Fibroblast of pulmonary artery (primary cell): ENCODE data around the gene SHROOM3.

Experiments
- DNase-seq: peaks from one replicate; pipeline ENCODE4 v3.0.0-alpha.2; 2010; ENCODE audit warnings: low read depth
- H3K4me3 ChIP-seq: replicated peaks from 2 replicates; pipeline ENCODE4 v1.5.1; 2011; ENCODE audit warnings: low read depth, mild to moderate bottlenecking, control low read depth, low read length, moderate library complexity
- TF ChIP-seq, protein P1 (sequence below): IDR thresholded peaks from 2 replicates; pipeline ENCODE4 v1.5.1; 2011; ENCODE audit warnings: mild to moderate bottlenecking, control low read depth, low read length, inconsistent platforms; ENCODE audit errors: missing control alignments

Gene SHROOM3

GRCh38 chr4:76799718-76800117, 364.7 kb downstream of the SHROOM3 start:
- H3K4me3 ChIP-seq: no peak overlapping the region
- no peak for DNase-seq
- TF ChIP-seq, protein P1, sequence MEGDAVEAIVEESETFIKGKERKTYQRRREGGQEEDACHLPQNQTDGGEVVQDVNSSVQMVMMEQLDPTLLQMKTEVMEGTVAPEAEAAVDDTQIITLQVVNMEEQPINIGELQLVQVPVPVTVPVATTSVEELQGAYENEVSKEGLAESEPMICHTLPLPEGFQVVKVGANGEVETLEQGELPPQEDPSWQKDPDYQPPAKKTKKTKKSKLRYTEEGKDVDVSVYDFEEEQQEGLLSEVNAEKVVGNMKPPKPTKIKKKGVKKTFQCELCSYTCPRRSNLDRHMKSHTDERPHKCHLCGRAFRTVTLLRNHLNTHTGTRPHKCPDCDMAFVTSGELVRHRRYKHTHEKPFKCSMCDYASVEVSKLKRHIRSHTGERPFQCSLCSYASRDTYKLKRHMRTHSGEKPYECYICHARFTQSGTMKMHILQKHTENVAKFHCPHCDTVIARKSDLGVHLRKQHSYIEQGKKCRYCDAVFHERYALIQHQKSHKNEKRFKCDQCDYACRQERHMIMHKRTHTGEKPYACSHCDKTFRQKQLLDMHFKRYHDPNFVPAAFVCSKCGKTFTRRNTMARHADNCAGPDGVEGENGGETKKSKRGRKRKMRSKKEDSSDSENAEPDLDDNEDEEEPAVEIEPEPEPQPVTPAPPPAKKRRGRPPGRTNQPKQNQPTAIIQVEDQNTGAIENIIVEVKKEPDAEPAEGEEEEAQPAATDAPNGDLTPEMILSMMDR: no peak

GRCh38 chr4:76800902-76801301, 365.9 kb downstream of the SHROOM3 start:
- TF ChIP-seq, protein P1: no peak
- H3K4me3 ChIP-seq: no peak overlapping the region

GRCh38 chr4:76801621-76802235, 366.7 kb downstream of the SHROOM3 start:
- no peak overlapping the region for H3K4me3 ChIP-seq
- TF ChIP-seq, protein P1: no peak
- DNase-seq: no peak

More at GRCh38 chr4:76800902-76801301, 365.9 kb downstream of the SHROOM3 start:
- DNase-seq: no peak

DNA sequence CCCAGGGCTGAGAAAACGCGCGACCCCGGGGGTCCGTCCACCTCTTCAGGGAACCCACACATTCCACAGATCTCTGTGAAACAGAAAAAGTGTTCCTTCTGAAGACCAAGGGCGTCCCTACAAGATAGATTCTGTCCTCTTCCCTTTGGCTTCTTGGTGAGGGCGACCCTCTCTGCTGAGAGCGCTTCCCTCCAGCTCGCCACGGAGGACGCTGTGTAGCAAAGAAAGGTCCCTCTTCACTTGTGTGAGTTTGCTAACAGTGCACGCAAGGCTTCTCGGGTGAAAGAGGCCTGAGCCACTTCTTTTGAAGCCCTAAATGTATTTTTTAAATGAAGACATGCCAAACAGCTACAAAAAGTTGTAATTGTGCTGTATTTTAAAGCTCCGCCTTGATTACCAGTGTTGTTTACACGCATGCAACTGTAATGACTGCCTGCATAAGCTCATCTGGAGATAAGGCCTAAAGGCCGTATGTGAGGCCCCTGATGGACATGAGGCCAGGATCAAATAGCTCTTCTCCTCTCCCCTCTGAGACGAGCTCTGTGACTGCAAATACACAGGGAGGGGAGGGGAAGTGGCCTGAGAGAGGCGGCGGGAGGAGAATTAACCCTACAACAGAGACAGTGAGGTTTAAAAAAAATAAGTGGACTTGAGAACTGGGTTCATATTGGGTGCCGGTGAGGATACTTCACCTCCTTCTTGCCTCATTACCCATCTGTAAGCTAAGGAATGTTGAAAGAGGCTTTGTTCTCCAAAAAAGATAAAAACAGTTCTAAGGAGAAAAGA, 367.4 kb downstream of the SHROOM3 start:
- TF ChIP-seq, protein P1: peak; percentile 8
- DNase-seq: peak; percentile 51
- H3K4me3 ChIP-seq: no peak overlapping the region

DNA sequence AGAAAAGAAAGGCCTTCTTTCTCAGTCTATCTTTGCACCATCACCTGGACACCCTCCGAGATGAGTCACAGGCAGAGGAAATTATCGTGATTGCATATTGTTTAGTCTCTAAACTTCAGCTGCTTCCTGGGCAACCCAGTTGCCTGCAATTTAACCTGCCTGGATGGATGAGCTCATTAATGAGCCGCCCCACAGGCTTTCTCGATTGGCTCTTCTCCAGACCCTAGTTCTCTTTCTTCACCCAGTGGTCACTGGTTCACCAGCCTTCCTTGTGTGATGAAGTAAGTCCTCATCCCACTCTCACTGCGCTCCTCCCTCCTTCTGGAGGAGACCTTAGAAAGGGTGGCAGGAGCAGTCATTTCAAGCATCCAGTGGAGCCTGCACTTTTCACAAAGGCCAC, 368.5 kb downstream of the SHROOM3 start:
- peak; percentile 81 for DNase-seq
- no peak overlapping the region for H3K4me3 ChIP-seq
- TF ChIP-seq, protein P1: no peak

DNA sequence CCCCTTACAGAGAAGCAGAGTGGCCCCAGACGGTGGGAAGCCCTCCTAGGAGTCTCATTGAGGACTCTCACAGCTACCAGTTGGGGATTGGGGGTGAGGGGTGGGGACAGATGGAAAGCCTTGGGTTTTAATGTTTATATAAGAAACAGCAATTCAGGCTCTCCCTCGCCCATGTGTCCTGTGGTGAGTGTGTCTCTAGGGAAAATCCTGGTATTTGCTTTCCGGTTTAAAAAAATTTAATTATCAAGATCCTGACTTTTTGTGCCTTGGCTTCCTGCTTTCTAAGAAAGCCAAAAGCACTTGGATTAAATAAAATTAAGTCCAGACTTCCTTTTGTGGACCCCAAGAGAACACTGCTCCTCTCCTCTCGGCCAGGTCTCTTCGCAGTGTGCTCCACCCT, 369.1 kb downstream of the SHROOM3 start:
- no peak for DNase-seq
- TF ChIP-seq, protein P1: no peak
- H3K4me3 ChIP-seq: no peak overlapping the region
